Prostate gland (tissue), 2 donors: Measurements from ENCODE around the gene LMBR1.
"Not testable (repeated sequence)": the region's sequence is repeated elsewhere in the genome, so short reads cannot be mapped to it uniquely, and the experiment has no call there.

Experiments used
- CTCF ChIP-seq, 4 experiments: fragments of 200-600 bp in 2 of 4; fragments of 450-650 bp in 2 of 4; sonication (generic) in 2 of 4; IDR thresholded peaks; 1 replicate in 3 of 4; 2 replicates in 1 of 4; pipeline ENCODE4 v1.5.1; 2016 to 2019; ENCODE audit warnings: antibody characterized with exemption in 4 of 4, mild to moderate bottlenecking in 2 of 4, moderate library complexity in 2 of 4
- POLR2A ChIP-seq: fragments of 450-650 bp; IDR thresholded peaks from one replicate; pipeline ENCODE4 v1.6.1; 2016; ENCODE audit warnings: antibody characterized with exemption, mild to moderate bottlenecking
- POLR2AphosphoS5 ChIP-seq: sonication (generic); formaldehyde crosslinking; IDR thresholded peaks from one replicate; pipeline ENCODE4 v1.6.1; 2017; ENCODE audit warnings: antibody characterized with exemption

GRCh38 chr7:156697283-156697682 is 195.7 kb downstream of the LMBR1 start:
- not testable (repeated sequence) for TF ChIP-seq CTCF (IDR thresholded peaks at IDR 0.05); POLR2AphosphoS5; POLR2A
